COLO668 (cell line): ENCODE results near the gene CNOT6L.

Experiments used
- DNase-seq: peaks from one replicate; lab custom pipeline; 2025; ENCODE audit not compliant: unreplicated experiment; lab: John Stamatoyannopoulos, UW

Gene CNOT6L

GRCh38 chr4:77820649-77821561 lies 1.7 kb upstream of the CNOT6L start:
- no peak for DNase-seq

GRCh38 chr4:77819843-77820648 lies 878 bp upstream of the CNOT6L start:
- peak; percentile 94 for DNase-seq

DNA sequence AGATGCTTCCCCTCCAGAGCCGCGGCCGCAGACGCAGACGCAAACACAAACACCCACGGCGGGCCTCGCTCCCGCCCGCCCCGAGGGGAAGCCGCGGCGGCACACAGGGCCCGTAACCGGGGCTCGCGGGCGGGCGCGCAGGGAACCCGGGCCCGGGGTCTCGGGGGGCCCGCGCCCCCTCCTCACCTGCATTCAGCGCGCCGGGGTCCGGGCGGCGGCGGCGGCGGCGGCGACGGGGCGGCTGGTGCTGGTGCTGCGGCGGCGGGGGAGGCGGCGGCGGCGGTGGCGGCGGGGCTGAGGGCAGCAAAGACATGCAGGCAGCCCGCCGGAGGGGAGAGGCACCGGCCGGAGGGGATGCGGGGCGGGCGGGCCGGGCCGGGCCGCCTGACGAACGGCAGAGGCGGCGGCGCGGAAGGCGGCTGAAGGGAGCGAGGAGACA lies 255 bp upstream of the CNOT6L start:
- peak; percentile 80 for DNase-seq

DNA sequence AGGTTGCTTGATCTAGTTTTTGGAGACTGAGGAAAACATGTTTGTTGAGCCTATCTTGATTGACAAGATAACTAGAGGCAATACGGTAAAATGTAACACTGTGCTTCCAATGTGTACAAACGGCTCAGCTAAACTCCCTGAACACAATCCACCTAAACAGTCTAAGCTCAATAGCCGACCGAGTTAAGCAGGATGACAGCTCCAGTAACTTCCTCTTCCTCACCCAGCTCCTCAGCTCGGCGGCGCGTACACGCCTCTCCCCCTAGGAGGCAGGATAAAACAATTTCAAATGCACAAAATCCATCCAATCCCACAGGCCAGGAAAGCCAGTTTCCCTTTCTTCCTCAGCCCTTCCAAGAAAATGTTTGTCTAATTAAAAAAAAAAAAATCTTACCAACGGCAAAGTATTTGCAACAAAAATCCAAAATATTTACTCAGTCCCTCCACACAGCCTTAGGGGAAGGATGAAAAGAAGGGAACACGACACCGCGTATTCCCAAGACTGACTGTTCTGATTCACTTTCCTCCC lies 1.0 kb downstream of the CNOT6L start:
- DNase-seq, result peak; percentile 79

DNA sequence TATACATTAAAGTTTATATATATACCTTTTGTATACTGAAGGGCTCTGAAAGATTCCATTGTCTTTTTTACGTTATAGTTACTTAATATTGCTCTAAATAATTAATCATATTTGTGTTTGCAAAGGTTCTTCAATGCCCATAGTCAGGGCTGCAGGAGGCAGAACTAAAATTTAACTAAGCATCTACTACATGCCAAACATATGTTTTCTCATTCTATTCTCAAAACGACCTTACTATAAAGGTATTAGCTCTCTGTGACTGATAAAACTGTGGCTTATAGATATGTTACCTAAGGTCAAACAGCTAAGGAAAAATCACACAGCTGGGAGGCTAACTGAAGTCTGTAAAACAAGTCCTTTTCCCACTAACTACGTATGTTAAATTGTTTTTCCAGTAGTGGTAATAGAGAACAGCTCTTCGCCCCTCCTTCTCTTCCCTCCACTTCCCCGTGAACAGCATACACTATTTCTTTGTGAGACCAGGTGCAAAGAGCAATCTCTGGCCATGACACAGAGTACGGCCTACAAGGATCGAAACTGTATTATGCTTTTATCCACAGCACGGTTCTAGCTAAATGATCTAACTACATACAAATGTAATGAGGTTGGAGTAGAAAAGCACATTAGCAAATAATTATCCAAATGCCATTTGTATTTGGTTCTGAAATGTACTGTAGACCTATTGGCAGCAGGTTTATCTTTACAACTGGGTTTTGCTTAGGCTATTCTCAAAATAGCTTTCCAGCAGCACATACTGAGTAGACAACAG lies 1.7 kb downstream of the CNOT6L start:
- DNase-seq, result peak; percentile 16

DNA sequence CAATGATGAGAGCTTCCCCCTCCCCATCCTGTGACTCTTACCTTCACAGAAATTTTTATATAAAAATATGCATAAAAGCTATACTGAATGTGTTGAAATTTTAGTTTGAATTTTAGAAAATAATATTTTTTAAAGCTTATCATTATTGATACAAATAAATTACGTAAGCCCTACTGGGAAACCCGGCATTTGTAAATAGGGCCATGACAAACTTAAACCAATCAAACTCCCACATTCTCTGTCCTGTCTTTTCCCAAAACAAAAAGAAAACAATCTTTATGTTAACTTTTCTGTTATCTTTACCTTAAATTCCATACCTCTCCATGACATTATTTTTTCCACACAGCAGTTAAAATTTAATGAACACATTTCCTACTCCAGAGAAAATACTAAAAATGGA lies 2.6 kb downstream of the CNOT6L start:
- DNase-seq, result no peak

DNA sequence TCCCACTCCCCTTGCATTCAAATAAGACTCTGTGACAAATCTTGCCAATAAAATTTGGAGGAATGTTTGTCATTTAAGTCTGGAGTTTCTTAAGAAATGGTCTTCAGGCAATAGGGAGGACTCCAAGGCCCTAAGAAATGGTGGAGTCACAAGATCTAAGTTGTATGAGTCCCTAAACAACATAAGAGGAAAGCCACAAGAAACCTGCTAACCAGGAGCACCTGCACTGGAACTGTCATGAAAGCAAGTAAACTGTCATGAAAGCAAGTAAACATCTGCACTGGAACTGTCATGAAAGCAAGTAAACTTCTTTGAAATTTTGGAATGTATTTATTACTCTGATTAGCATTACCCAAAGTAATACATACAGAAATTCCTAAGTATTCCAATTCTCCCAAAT lies 3.5 kb downstream of the CNOT6L start:
- no peak for DNase-seq

GRCh38 chr4:77805840-77806239 lies 13.3 kb downstream of the CNOT6L start:
- no peak for DNase-seq

DNA sequence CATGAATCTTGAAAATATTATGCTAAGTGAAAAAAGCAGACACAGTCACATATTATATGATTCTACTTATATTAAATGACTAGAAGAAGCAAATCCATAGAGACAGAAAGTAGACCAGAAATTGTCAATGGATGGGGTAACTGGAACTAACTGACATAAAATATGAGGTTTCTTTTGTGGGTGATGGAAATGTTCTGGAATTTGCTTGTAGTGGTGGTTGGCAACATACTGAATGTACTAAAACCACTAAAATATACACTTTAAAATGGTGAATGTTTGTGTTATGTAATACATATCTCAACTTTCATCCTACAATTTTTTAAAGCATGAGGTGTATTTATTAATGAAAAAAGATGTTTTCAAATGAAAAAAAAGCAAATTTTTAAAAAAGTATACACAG lies 14.7 kb downstream of the CNOT6L start:
- no peak for DNase-seq

GRCh38 chr4:77802402-77802801 lies 16.8 kb downstream of the CNOT6L start:
- no peak for DNase-seq

DNA sequence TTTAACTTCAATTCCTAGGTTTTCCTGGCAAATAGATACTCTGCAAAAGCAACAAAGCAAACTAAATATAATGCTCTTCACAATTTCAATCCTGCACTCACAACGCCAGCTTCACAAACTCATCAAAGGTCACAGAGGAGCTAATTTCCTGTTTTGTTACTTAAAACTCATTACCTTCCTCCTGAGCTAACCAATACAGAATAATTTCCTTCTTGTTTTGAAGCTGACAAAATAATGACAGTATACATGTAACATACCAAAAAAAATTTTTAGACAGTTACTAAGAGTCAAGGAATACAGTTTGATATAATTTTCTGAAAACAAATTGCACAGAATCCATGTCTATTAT lies 17.9 kb downstream of the CNOT6L start:
- DNase-seq, result no peak

DNA sequence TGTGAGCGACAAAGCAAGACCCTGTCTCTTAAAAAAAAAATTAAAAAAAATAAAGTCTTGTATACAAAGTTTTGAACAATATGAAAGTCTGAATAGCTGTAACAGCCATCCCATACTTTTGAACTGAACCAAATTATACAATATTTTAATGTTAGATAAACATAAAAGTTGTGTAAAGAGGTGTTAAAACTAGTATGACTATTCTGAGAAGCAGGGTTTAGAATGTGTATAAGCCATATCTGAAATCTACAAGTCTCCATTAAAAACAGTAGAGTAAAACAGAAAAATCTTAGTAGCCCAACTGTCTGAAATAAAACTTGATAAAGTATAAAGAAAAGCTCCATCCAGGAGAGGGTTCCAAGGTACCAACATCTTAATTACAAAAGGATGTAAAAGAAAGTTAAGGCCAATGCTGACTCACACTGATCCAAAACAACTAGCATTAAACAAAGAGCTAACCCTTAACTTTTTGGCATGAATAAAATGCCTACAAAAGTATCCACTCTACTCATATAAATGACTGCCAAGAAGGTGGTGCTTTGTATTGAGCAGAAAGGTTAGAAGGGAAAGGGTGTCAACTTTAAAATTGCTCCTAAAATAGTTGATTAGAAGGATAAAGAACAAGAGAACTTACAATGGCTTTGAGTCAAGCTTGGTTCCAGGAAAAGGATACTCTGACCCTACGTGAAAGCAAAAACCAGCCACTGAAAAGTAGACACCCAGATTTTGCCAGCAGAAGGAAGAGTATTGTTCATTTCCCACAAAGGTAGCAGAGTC lies 18.5 kb downstream of the CNOT6L start:
- DNase-seq, result no peak

DNA sequence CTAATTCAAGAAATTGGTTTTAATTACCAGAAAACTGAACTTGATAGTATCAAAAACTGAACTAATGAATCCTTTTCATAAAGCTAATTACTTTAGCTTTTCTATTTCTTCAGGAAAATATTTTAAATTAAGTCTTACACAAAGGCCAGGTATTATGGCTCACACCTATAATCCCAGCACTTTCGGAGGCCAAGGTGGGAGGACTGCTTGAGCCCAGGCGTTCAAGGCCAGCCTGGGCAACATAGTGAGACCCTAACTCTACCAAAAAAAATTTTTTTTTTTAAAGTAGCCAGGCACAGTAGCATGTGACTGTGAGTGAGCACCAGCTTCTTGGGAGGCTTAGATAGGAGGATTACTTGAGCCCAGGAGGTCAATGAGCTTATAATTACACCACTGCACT lies 19.1 kb downstream of the CNOT6L start:
- DNase-seq, result no peak

- no peak for DNase-seq
Observed at GRCh38 chr4:77798385-77798784, 20.8 kb downstream of the CNOT6L start.

DNA sequence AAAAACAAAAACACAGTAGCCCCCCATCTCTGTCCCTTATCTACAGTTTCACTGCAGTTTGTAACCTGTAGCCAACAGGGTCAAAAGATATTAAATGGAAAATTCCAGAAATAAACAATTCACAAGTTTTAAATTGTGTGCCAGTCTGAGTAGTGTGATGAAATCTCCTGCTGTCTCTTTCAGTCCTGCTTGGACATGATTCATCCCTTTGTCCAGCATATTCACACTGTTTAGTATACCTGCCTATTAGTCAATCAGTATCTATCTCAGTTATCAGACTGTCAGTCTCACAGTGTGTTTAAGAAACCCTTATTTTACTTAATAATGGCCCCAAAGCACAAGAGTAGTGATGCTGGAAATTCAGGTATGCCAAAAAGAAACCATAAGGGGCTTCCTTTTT lies 21.9 kb downstream of the CNOT6L start:
- DNase-seq, result no peak

DNA sequence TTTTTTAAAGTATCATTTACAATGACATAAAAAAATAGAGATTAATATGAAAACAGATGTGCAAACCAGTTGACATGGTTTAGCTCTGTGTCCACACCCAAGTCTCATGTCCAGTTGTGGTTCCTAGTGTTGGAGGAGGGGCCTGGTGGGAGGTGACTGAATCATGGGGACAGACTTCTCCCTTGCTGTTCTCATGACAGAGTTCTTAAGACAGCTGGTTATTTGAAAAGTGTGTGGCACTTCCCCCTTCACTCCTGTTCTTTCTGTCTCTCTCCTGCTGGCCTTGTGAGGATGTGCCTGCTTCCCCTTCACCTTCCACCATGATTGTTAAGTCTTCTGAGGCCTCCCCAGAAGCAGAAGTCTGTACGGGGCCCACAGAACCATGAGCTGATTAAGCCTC lies 23.8 kb downstream of the CNOT6L start:
- DNase-seq, result no peak

GRCh38 chr4:77790146-77790545 lies 29.0 kb downstream of the CNOT6L start:
- DNase-seq, result no peak

GRCh38 chr4:77788990-77789389 lies 30.2 kb downstream of the CNOT6L start:
- DNase-seq, result no peak

GRCh38 chr4:77787969-77788368 lies 31.2 kb downstream of the CNOT6L start:
- DNase-seq, result no peak

DNA sequence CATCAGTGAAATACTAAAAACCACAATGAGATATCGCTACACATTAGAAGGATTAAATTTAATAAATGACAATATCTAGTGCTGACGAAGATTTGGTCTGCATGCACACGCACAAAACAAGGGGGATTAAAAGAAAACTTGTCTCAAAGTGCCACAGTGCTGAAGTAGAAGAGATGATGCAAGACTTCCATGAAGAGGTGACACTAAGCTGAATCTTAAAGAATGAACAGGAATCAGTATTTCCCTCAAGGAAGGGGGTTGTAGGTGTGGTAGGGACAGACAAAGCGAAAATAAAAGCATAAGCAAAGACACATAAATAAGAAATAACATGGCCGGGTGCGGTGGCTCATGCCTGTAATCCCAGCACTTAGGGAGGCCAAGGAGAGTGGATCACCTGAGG lies 33.5 kb downstream of the CNOT6L start:
- DNase-seq, result no peak
